Measurements from ENCODE around the gene QKI. TPM values are rescaled to one million over a fixed set of nuclear protein-coding genes. Genes with fewer than 3 reads are reported as not detected.
A peak's percentile ranks its signal among the peaks of the same experiment; 100 is the strongest.

Gene QKI
- total RNA-seq, 1 experiment from 2014 or later, result 176 TPM

DNA sequence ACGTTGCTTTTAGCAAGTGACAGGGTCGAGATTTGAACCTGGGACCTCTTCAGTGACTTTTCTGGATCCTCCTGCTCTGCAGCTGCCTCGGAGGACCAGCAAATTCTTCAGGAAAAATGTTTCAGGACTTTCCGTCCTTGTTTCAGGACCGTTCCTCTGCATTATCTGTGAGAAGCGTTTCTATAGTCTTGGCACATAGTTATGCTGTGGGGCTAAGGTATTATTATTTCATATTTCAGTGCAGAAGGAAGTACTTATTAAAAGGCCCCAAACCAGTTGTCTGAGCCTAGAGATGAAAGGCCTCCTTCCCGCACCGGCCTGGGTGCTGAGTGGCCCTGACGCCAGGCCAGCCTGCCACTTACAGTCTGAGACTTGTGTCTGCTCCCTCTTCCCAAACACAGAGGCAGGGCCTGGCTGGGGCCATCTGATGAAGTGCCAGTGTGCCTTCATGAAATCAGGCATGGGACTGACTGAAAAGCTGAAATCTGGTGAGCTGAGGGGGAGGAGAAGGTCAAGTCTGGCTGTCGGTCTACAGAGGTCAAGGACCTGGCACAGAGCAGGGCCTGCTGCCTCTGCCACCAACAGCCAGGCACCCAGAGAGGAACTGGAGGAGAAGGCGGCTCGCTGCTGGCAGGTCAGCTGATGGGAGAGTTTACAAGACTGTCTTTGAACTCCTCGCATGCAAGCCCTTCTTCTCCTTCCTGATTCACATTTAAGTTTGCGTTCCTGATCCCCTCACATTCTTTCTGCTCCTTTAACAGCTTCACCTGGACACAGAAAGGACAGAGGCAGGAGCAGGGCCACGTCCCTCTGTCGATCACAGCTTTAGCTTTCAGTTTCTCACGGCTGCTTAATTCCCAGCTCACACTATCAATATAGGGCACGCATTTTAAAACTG, 8.9 kb upstream of the QKI start:
- H3K4me1 Mint-ChIP-seq, result peaks cover 47 to 51% of the 10 kb centered on the region in 2 experiments
- peak overlapping the region; percentile 77 to 93 (median 79); a peak in 6 of 7 replicates for H3K27ac Mint-ChIP-seq

More for the DNA sequence above, 8.9 kb upstream of the QKI start:
- Histone ChIP-seq H4K91ac (ENCODE audit: insufficient read length, low read depth, low read length) (no peak overlapping the region), H3T11ph (ENCODE audit: low read length) (no peak overlapping the region), H2BK20ac (ENCODE audit: low read depth, low read length, poor library complexity, severe bottlenecking) (no peak overlapping the region), H2BK120ac (ENCODE audit: low read depth, low read length, poor library complexity, severe bottlenecking) (no peak overlapping the region), H2AFZ (ENCODE audit: low read length) (no peak overlapping the region), H2BK5ac (ENCODE audit: insufficient read length, low read length) (no peak overlapping the region), H2BK15ac (ENCODE audit: low read depth, low read length) (no peak overlapping the region), H3K27me3 (ENCODE audit: insufficient read depth, low read length) (no peaks in the 10 kb centered on the region), H3K4ac (ENCODE audit: low read depth, low read length) (no peak overlapping the region), H3K27ac (ENCODE audit: insufficient read length, low read depth, low read length) (no peak overlapping the region), H3K4me1 (ENCODE audit: insufficient read depth, low read length) (peaks cover 5% of the 10 kb centered on the region; the same call in 1 of the 2 replicates), H3K56ac (ENCODE audit: insufficient read length, low read depth, low read length) (no peak overlapping the region), H3K23me2 (ENCODE audit: insufficient read length, low read depth, low read length, poor library complexity, severe bottlenecking) (no peaks in the 10 kb centered on the region), H2BK12ac (ENCODE audit: insufficient read length, low read depth, low read length) (no peak overlapping the region), H3K79me1 (ENCODE audit: insufficient read depth, low read depth, low read length, poor library complexity, severe bottlenecking) (no peaks in the 10 kb centered on the region), H4K8ac (replicated peaks; ENCODE audit: insufficient read length, low read depth, low read length) (no peak overlapping the region), H4K20me1 (ENCODE audit: control insufficient read depth, insufficient read depth, insufficient read length) (no peaks in the 10 kb centered on the region), H3K9ac (ENCODE audit: extremely low read depth, insufficient read length, low read length) (no peak overlapping the region), H3K79me2 (ENCODE audit: insufficient read depth, low read length) (no peaks in the 10 kb centered on the region), H2AK5ac (ENCODE audit: insufficient read length, low read length) (no peak overlapping the region), H3K23ac (ENCODE audit: insufficient read length, low read depth, low read length) (no peak overlapping the region), H3K14ac (ENCODE audit: insufficient read depth, low read length) (no peak overlapping the region), H3K9me3 (ENCODE audit: control insufficient read depth, low read depth, low read length) (no peaks in the 10 kb centered on the region), H3K4me2 (ENCODE audit: insufficient read depth, insufficient read length, low read length) (no peak overlapping the region), H3K18ac (ENCODE audit: insufficient read length, low read depth, low read length) (peak overlapping the region; percentile 84), H4K5ac (ENCODE audit: insufficient read length, low read depth, low read length) (no peak overlapping the region)
- DNase-seq, result no peak
- no peaks in the 10 kb centered on the region; a peak in 1 of 5 replicates for H3K9me3 Mint-ChIP-seq
- no CpG with 5 or more reads among the region's 18 CpGs for WGBS (ENCODE audit: extremely low coverage, insufficient read length, low lambda C conversion rate)
- TF ChIP-seq, protein P1, sequence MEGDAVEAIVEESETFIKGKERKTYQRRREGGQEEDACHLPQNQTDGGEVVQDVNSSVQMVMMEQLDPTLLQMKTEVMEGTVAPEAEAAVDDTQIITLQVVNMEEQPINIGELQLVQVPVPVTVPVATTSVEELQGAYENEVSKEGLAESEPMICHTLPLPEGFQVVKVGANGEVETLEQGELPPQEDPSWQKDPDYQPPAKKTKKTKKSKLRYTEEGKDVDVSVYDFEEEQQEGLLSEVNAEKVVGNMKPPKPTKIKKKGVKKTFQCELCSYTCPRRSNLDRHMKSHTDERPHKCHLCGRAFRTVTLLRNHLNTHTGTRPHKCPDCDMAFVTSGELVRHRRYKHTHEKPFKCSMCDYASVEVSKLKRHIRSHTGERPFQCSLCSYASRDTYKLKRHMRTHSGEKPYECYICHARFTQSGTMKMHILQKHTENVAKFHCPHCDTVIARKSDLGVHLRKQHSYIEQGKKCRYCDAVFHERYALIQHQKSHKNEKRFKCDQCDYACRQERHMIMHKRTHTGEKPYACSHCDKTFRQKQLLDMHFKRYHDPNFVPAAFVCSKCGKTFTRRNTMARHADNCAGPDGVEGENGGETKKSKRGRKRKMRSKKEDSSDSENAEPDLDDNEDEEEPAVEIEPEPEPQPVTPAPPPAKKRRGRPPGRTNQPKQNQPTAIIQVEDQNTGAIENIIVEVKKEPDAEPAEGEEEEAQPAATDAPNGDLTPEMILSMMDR (conservative IDR thresholded peaks at IDR 0.05), result no peak
- H3K36me3 Mint-ChIP-seq (ENCODE audit: insufficient read depth in 1 of 3, low read depth in 3 of 3), result 0 out of 7 replicates have a peak, but pooled peaks cover 0 to 4% (median 0%) of the 10 kb centered on the region in 3 experiments
- no peaks in the 10 kb centered on the region for H3K27me3 Mint-ChIP-seq (ENCODE audit: low read depth)
- H3K4me3 Mint-ChIP-seq, result no peak overlapping the region
